Measurements from ENCODE around the gene RPGRIP1L.

The RPGRIP1L gene

DNA sequence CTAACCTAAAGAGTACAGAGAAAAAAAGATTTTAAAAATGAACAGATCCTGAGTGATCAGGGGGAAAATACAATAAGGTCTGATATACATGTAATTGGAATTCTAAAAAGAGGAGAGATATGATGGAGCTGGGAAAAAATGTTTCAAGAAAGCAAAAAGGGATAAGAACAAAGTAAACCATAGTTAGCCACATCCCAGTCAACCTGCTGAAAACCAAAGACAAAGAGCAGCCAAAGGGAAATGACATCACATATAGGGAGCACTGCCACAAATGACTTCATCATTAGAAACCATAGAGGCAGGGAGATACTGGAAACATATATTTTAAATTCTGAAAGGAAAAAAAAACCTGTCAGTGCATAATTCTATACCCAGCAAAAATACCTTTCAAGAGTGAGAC lies 131.9 kb downstream of the RPGRIP1L start:
- TF ChIP-seq CTCF (IDR thresholded peaks at IDR 0.05; ENCODE audit: low read depth, low read length, missing control alignments): no peak
- DNase-seq (ENCODE audit: extremely low read depth, low read depth): no peak
- H3K4me3 ChIP-seq (replicated peaks; ENCODE audit: low read depth, low read length): no peak overlapping the region

DNA sequence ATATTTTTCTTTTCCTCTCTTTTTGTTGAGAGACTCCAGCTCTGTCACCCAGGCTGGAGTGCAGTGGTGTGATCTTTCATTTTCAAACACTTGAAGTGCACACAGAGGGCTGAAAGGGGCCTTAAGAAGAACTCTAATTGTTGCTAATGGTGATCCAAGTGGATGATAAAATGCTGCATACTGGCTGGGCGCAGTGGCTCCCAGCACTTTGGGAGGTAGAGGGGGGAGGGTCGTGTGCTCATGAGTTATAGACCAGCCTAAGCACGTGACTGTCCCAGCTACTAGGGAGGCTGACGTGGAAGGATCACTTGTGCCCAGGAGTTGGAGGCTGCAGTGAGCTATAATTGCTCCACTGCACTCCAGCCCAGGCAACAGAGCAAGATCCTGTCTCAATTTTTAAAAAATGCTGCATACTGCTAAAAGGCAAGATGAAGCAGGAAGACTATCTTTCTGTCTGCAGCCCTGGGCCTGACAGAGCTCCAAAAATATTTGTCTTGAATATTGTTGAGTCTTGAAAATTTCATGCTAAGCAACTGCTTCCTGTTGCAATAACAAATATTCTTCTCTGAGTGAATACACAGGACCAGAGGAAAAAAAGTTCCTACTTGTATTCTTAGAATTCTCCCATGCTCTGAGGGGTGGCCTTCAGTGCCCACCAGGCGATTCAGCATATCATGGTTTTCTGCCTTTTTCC lies 137.0 kb downstream of the RPGRIP1L start:
- no peak for DNase-seq (ENCODE audit: extremely low read depth, low read depth)
- no peak for TF ChIP-seq CTCF (IDR thresholded peaks at IDR 0.05; ENCODE audit: low read depth, low read length, missing control alignments)

GRCh38 chr16:53565296-53565863 lies 138.3 kb downstream of the RPGRIP1L start:
- DNase-seq (ENCODE audit: extremely low read depth, low read depth): no peak
- H3K4me3 ChIP-seq (replicated peaks; ENCODE audit: low read depth, low read length): no peak overlapping the region
- no peak for TF ChIP-seq CTCF (IDR thresholded peaks at IDR 0.05; ENCODE audit: low read depth, low read length, missing control alignments)

More for the DNA sequence above, 137.0 kb downstream of the RPGRIP1L start:
- no peak overlapping the region for H3K4me3 ChIP-seq (replicated peaks; ENCODE audit: low read depth, low read length)

GRCh38 chr16:53563426-53563825 lies 140.2 kb downstream of the RPGRIP1L start:
- TF ChIP-seq CTCF (IDR thresholded peaks at IDR 0.05; ENCODE audit: low read depth, low read length, missing control alignments): no peak
- no peak overlapping the region for H3K4me3 ChIP-seq (replicated peaks; ENCODE audit: low read depth, low read length)
- no peak for DNase-seq (ENCODE audit: extremely low read depth, low read depth)

DNA sequence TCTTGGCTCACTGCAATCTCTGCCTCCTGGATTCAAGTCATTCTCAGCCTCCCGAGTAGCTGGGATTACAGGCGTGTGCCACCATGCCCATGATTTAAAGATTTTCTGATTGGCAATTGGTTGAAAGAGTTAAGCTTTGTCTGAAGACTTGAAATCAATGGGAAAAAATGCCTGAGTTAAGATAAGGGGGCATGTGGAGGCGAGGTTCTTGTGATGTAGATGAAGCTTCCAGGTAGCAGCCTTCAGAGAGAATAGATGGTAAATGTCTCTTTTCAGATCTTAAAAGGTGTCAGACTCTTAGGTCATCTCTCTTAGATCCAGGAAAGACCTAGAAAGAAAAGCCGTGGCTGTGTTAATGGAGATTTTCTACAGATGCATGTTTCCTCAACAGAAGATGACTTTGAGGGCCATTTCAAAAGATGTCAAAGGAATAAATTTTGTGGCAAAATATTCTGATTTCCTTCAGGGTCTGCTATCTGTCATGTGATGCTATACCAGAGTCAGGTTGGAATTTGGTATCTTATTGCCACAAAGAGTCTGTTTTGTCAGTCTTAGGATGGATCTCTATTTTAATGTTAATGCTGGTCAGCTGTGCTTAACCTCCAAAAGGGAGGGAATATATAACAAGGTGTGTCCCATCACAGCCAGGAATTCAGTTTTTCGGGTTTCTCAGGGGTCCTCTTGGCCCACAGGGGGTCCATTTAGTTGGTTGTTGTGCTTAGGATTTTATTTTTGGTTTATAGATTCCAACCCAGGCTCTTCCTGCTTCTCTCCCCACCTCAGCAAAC lies 142.4 kb downstream of the RPGRIP1L start:
- no peak for TF ChIP-seq CTCF (IDR thresholded peaks at IDR 0.05; ENCODE audit: low read depth, low read length, missing control alignments)
- DNase-seq (ENCODE audit: extremely low read depth, low read depth): no peak
- H3K4me3 ChIP-seq (replicated peaks; ENCODE audit: low read depth, low read length): no peak overlapping the region

- no peak for TF ChIP-seq CTCF (IDR thresholded peaks at IDR 0.05; ENCODE audit: low read depth, low read length, missing control alignments)
- no peak overlapping the region for H3K4me3 ChIP-seq (replicated peaks; ENCODE audit: low read depth, low read length)
- no peak for DNase-seq (ENCODE audit: extremely low read depth, low read depth)
These were observed 144.2 kb downstream of the RPGRIP1L start for GRCh38 chr16:53559270-53559951.

Measured in HFF-Myc (cell line).